Renal pelvis (tissue), 12 donors: ENCODE measurements around the gene NDUFB4. TPM values are rescaled to one million over a fixed set of nuclear protein-coding genes. Genes with fewer than 3 reads are reported as not detected.

Experiments
- DNase-seq: peaks from one replicate; pipeline ENCODE4 v3.0.0-alpha.2; 2013
- long read RNA-seq, 16 experiments: transcript quantifications; one replicate each; lab custom pipeline, GENCODE V29; 2026
- polyA plus RNA-seq, 3 donors: library from polyadenylated mRNA; unstranded; fragments of 120-200 nt; gene quantifications; one replicate each; pipeline ENCODE4 v1.2.1, GENCODE V29; 2013; ENCODE audit not compliant: insufficient read length in 3 of 3

The NDUFB4 gene
- 100 to 1,000 TPM; 186 to 199 (median 187) TPM for polyA plus RNA-seq
- long read RNA-seq, donor 1, transcript NDUFB4-206 (2 exons, 425 nt) = minor isoform, 15 of 211 reads
- long read RNA-seq, donor 1, transcript NDUFB4-201 (3 exons, 671 nt) = major isoform, 193 of 211 reads
- long read RNA-seq, donor 1, partial matches to known transcripts = 0 of 211 reads
- long read RNA-seq, donor 1, other reads (novel, unspliced or antisense) = 0 of 211 reads
- long read RNA-seq, donor 2, transcript NDUFB4-206 (2 exons, 425 nt) = minor isoform, 16 of 258 reads
- long read RNA-seq, donor 2, transcript NDUFB4-201 (3 exons, 671 nt) = major isoform, 231 of 258 reads
- long read RNA-seq, donor 2, transcript NDUFB4-203 (2 exons, 1,426 nt) = minor isoform, 8 of 258 reads
- long read RNA-seq, donor 2, partial matches to known transcripts = 0 of 258 reads
- long read RNA-seq, donor 2, other reads (novel, unspliced or antisense) = 0 of 258 reads
- long read RNA-seq, donor 3, transcript NDUFB4-206 (2 exons, 425 nt) = minor isoform, 12 of 193 reads
- long read RNA-seq, donor 3, transcript NDUFB4-201 (3 exons, 671 nt) = major isoform, 174 of 193 reads
- long read RNA-seq, donor 3, partial matches to known transcripts = 0 of 193 reads
- long read RNA-seq, donor 3, other reads (novel, unspliced or antisense) = 5 of 193 reads
- long read RNA-seq, donor 4, transcript NDUFB4-201 (3 exons, 671 nt) = major isoform, 282 of 311 reads
- long read RNA-seq, donor 4, transcript NDUFB4-206 (2 exons, 425 nt) = minor isoform, 14 of 311 reads
- long read RNA-seq, donor 4, transcript NDUFB4-203 (2 exons, 1,426 nt) = minor isoform, 9 of 311 reads
- long read RNA-seq, donor 4, transcript NDUFB4-204 (3 exons, 558 nt) = minor isoform, 6 of 311 reads
- long read RNA-seq, donor 4, partial matches to known transcripts = 0 of 311 reads
- long read RNA-seq, donor 4, other reads (novel, unspliced or antisense) = 0 of 311 reads
- long read RNA-seq, donor 5, transcript NDUFB4-206 (2 exons, 425 nt) = minor isoform, 12 of 159 reads
- long read RNA-seq, donor 5, transcript NDUFB4-201 (3 exons, 671 nt) = major isoform, 143 of 159 reads
- long read RNA-seq, donor 5, partial matches to known transcripts = 0 of 159 reads
- long read RNA-seq, donor 5, other reads (novel, unspliced or antisense) = 0 of 159 reads
- long read RNA-seq, donor 6, transcript NDUFB4-206 (2 exons, 425 nt) = minor isoform, 15 of 193 reads
- long read RNA-seq, donor 6, transcript NDUFB4-201 (3 exons, 671 nt) = major isoform, 174 of 193 reads
- long read RNA-seq, donor 6, partial matches to known transcripts = 0 of 193 reads
- long read RNA-seq, donor 6, other reads (novel, unspliced or antisense) = 0 of 193 reads
- long read RNA-seq, donor 7, transcript NDUFB4-201 (3 exons, 671 nt) = major isoform, 273 of 312 reads
- long read RNA-seq, donor 7, transcript NDUFB4-206 (2 exons, 425 nt) = minor isoform, 34 of 312 reads
- long read RNA-seq, donor 7, partial matches to known transcripts = 0 of 312 reads
- long read RNA-seq, donor 7, other reads (novel, unspliced or antisense) = 0 of 312 reads
- long read RNA-seq, donor 8, transcript NDUFB4-201 (3 exons, 671 nt) = major isoform, 85 of 90 reads
- long read RNA-seq, donor 8, partial matches to known transcripts = 0 of 90 reads
- long read RNA-seq, donor 8, other reads (novel, unspliced or antisense) = 0 of 90 reads
- long read RNA-seq, donor 9, transcript NDUFB4-201 (3 exons, 671 nt) = major isoform, 264 of 294 reads
- long read RNA-seq, donor 9, transcript NDUFB4-203 (2 exons, 1,426 nt) = minor isoform, 6 of 294 reads
- long read RNA-seq, donor 9, transcript NDUFB4-206 (2 exons, 425 nt) = minor isoform, 21 of 294 reads
- long read RNA-seq, donor 9, partial matches to known transcripts = 0 of 294 reads
- long read RNA-seq, donor 9, other reads (novel, unspliced or antisense) = 0 of 294 reads
- long read RNA-seq, donor 10, transcript NDUFB4-201 (3 exons, 671 nt) = major isoform, 178 of 197 reads
- long read RNA-seq, donor 10, transcript NDUFB4-206 (2 exons, 425 nt) = minor isoform, 16 of 197 reads
- long read RNA-seq, donor 10, partial matches to known transcripts = 0 of 197 reads
- long read RNA-seq, donor 10, other reads (novel, unspliced or antisense) = 0 of 197 reads
- long read RNA-seq, donor 11, transcript NDUFB4-201 (3 exons, 671 nt) = major isoform, 160 of 185 reads
- long read RNA-seq, donor 11, transcript NDUFB4-206 (2 exons, 425 nt) = minor isoform, 19 of 185 reads
- long read RNA-seq, donor 11, partial matches to known transcripts = 0 of 185 reads
- long read RNA-seq, donor 11, other reads (novel, unspliced or antisense) = 0 of 185 reads
- long read RNA-seq, donor 12, transcript NDUFB4-206 (2 exons, 425 nt) = minor isoform, 10 of 275 reads
- long read RNA-seq, donor 12, transcript NDUFB4-203 (2 exons, 1,426 nt) = minor isoform, 7 of 275 reads
- long read RNA-seq, donor 12, transcript NDUFB4-201 (3 exons, 671 nt) = major isoform, 251 of 275 reads
- long read RNA-seq, donor 12, transcript NDUFB4-204 (3 exons, 558 nt) = minor isoform, 7 of 275 reads
- long read RNA-seq, donor 12, partial matches to known transcripts = 0 of 275 reads
- long read RNA-seq, donor 12, other reads (novel, unspliced or antisense) = 0 of 275 reads
- long read RNA-seq, donor 13, transcript NDUFB4-206 (2 exons, 425 nt) = minor isoform, 16 of 150 reads
- long read RNA-seq, donor 13, transcript NDUFB4-201 (3 exons, 671 nt) = major isoform, 123 of 150 reads
- long read RNA-seq, donor 13, partial matches to known transcripts = 6 of 150 reads
- long read RNA-seq, donor 13, other reads (novel, unspliced or antisense) = 0 of 150 reads
- long read RNA-seq, donor 14 = 0 reads
- long read RNA-seq, donor 15, transcript NDUFB4-204 (3 exons, 558 nt) = minor isoform, 6 of 242 reads
- long read RNA-seq, donor 15, transcript NDUFB4-206 (2 exons, 425 nt) = minor isoform, 16 of 242 reads
- long read RNA-seq, donor 15, transcript NDUFB4-201 (3 exons, 671 nt) = major isoform, 216 of 242 reads
- long read RNA-seq, donor 15, partial matches to known transcripts = 0 of 242 reads
- long read RNA-seq, donor 15, other reads (novel, unspliced or antisense) = 0 of 242 reads
- long read RNA-seq, donor 16, transcript NDUFB4-206 (2 exons, 425 nt) = minor isoform, 14 of 258 reads
- long read RNA-seq, donor 16, transcript NDUFB4-203 (2 exons, 1,426 nt) = minor isoform, 7 of 258 reads
- long read RNA-seq, donor 16, transcript NDUFB4-201 (3 exons, 671 nt) = major isoform, 236 of 258 reads
- long read RNA-seq, donor 16, partial matches to known transcripts = 0 of 258 reads
- long read RNA-seq, donor 16, other reads (novel, unspliced or antisense) = 0 of 258 reads

- peak; percentile 98 for DNase-seq
Observed at GRCh38 chr3:120596116-120596852, at the start of gene NDUFB4. TSS of gene NDUFB4 (plus strand) at chr3:120596336. CDS start at chr3:120596360, 24 bp downstream.

- DNase-seq = no peak
Observed at GRCh38 chr3:120550546-120550945, 45.6 kb upstream of the NDUFB4 start.

GRCh38 chr3:120552184-120553172 is 43.7 kb upstream of the NDUFB4 start:
- no peak for DNase-seq

- DNase-seq = no peak
Observed at GRCh38 chr3:120554812-120555606, 41.1 kb upstream of the NDUFB4 start.

- no peak for DNase-seq
Observed at GRCh38 chr3:120555657-120556509, 40.3 kb upstream of the NDUFB4 start.

GRCh38 chr3:120557115-120557514 is 39.0 kb upstream of the NDUFB4 start:
- DNase-seq = no peak

GRCh38 chr3:120558771-120559241 is 37.3 kb upstream of the NDUFB4 start:
- peak; percentile 91 for DNase-seq

- DNase-seq = peak; percentile 58
Observed at GRCh38 chr3:120559242-120560061, 36.7 kb upstream of the NDUFB4 start.

GRCh38 chr3:120560304-120561250 is 35.6 kb upstream of the NDUFB4 start:
- no peak for DNase-seq

- peak; percentile 61 for DNase-seq
Observed at GRCh38 chr3:120561251-120562045, 34.7 kb upstream of the NDUFB4 start.
